Fibroblast of lung (primary cell): ENCODE measurements around the gene CLDN14.

Experiments
- CTCF ChIP-seq, 2 donors: IDR thresholded peaks in 1 of 2; conservative IDR thresholded peaks in 1 of 2; 1 replicate in 1 of 2; 2 replicates in 1 of 2; pipeline ENCODE4 v1.5.1; 2011 to 2012; ENCODE audit warnings: low read length in 2 of 2, control low read depth in 1 of 2, inconsistent platforms in 1 of 2, low read depth in 1 of 2, mild to moderate bottlenecking in 1 of 2
- EZH2 ChIP-seq: IDR thresholded peaks from 2 replicates; pipeline ENCODE4 v1.5.1; 2012; ENCODE audit warnings: low read length, control low read depth, mild to moderate bottlenecking; ENCODE audit errors: missing control alignments

GRCh38 chr21:36511484-36512220, 31.7 kb upstream of the CLDN14 start:
- TF ChIP-seq CTCF (conservative IDR thresholded peaks at IDR 0.05 in 1 of 2, IDR thresholded peaks at IDR 0.05 in 1 of 2; ENCODE audit: low read depth in 1 of 2, low read length in 2 of 2) (no peak), EZH2 (no peak)
